ENCODE results near the gene SERPINA4. TPM values are rescaled to one million over a fixed set of nuclear protein-coding genes. Genes with fewer than 3 reads are reported as not detected.

The SERPINA4 gene
- total and polyA plus RNA-seq, 2 of the 13 experiments (the other 11 are each of a cell fraction or from before 2014, with no cell fraction given), result 39.1 to 57.8 TPM

GRCh38 chr14:94560751-94561655, at the start of gene SERPINA4 (continued):
- TF ChIP-seq ZNF275 (CRISPR knock-in tag; IDR thresholded peaks at IDR 0.05; ENCODE audit: borderline replicate concordance) (no peak), NCOA5 (CRISPR knock-in tag; IDR thresholded peaks at IDR 0.05) (no peak), SRF (IDR thresholded peaks at IDR 0.05; ENCODE audit: low read depth, low read length) (no peak), SIN3A (IDR thresholded peaks at IDR 0.05; ENCODE audit: borderline replicate concordance, low read depth, low read length) (no peak), PLRG1 (conservative IDR thresholded peaks at IDR 0.05) (no peak), KDM5A (IDR thresholded peaks at IDR 0.05; ENCODE audit: borderline replicate concordance, low read length) (no peak), MXI1 (IDR thresholded peaks at IDR 0.05; ENCODE audit: borderline replicate concordance, low read depth, low read length) (no peak), NFKBIZ (CRISPR knock-in tag; IDR thresholded peaks at IDR 0.05) (no peak), HNRNPH1 (optimal IDR thresholded peaks at IDR 0.05; ENCODE audit: low read depth, low read length) (no peak), MYPOP (CRISPR knock-in tag; IDR thresholded peaks at IDR 0.05) (no peak), ZNF567 (CRISPR knock-in tag; IDR thresholded peaks at IDR 0.05; ENCODE audit: borderline replicate concordance) (no peak), ZNF543 (CRISPR knock-in tag; IDR thresholded peaks at IDR 0.05) (no peak), GMEB2 (CRISPR knock-in tag; IDR thresholded peaks at IDR 0.05; ENCODE audit: low read depth) (no peak), HOXA9 (CRISPR knock-in tag; IDR thresholded peaks at IDR 0.05; ENCODE audit: borderline replicate concordance) (no peak), CBX2 (IDR thresholded peaks at IDR 0.05; ENCODE audit: low read depth, low read length) (no peak), CBX2 (CRISPR knock-in tag; IDR thresholded peaks at IDR 0.05; ENCODE audit: low read depth) (no peak), EEA1 (CRISPR knock-in tag; IDR thresholded peaks at IDR 0.05; ENCODE audit: borderline replicate concordance) (no peak), ZBTB49 (CRISPR knock-in tag; IDR thresholded peaks at IDR 0.05; ENCODE audit: borderline replicate concordance) (no peak)

Measured in HepG2 (cell line).